Ectodermal cell (in vitro differentiated cells): ENCODE data around the gene GTF2A1.

ENCODE experiments used
- H3K27ac ChIP-seq: 2 replicates; pipeline ENCODE4 v1.7.0; 2013; ENCODE audit warnings: mild to moderate bottlenecking, low read depth, low read length; ENCODE audit not compliant: insufficient read depth, poor library complexity, severe bottlenecking
- H3K27me3 ChIP-seq: 2 replicates; pipeline ENCODE4 v1.7.0; 2013; ENCODE audit warnings: mild to moderate bottlenecking, low read length; ENCODE audit not compliant: insufficient read depth, control insufficient read depth, poor library complexity, severe bottlenecking
- H3K36me3 ChIP-seq: one replicate; pipeline ENCODE4 v1.7.0; 2013; ENCODE audit warnings: low read length; ENCODE audit not compliant: control insufficient read depth, insufficient read depth
- H3K4me1 ChIP-seq: one replicate; pipeline ENCODE4 v1.7.0; 2013; ENCODE audit warnings: low read length; ENCODE audit not compliant: control insufficient read depth, insufficient read depth
- H3K4me3 ChIP-seq: 2 replicates; pipeline ENCODE4 v1.7.0; 2013; ENCODE audit warnings: low read depth, low read length, control low read depth; ENCODE audit not compliant: insufficient read depth
- H3K9me3 ChIP-seq: 2 replicates; pipeline ENCODE4 v1.7.0; 2013; ENCODE audit warnings: mild to moderate bottlenecking, low read length, moderate library complexity; ENCODE audit not compliant: control insufficient read depth
- WGBS, 2 experiments: methylation state at CpG; one replicate each; pipeline ENCODE4 v1.1.7; 2013; ENCODE audit warnings: missing lambda C conversion rate in 2 of 2; 5-methylcytosine and 5-hydroxymethylcytosine counted together

Gene GTF2A1

DNA sequence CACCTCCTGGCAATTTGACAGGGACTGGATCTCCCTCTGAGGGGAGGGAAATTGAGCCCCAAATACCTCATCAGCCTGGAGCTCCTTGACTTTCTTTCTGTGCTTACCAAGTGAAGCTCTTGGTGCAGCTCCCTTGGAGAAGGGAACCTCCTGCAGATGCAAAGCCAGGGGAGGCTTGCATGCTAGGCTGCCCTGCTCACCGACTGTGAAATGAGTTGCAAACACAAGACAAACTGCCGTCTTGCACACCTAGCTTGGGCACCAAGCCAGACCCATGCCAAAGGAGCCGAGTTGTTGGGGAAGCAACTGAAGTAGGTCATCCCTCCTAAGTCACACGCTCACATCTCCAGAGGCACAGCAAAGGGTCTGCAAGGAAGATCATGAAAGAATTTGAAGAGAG is 95.2 kb downstream of the GTF2A1 start:
- H3K36me3 ChIP-seq, result no peaks in the 10 kb centered on the region
- no peaks in the 10 kb centered on the region for H3K9me3 ChIP-seq
- WGBS, 2 experiments, result 80 to 86% methylated on average over 4 of the region's 4 CpGs
- no peak overlapping the region for H3K4me3 ChIP-seq
- no peak overlapping the region for H3K27ac ChIP-seq
- H3K27me3 ChIP-seq, result no peaks in the 10 kb centered on the region
- H3K4me1 ChIP-seq, result no peaks in the 10 kb centered on the region
